Loucy (cell line): ENCODE measurements around the gene MAPK8.

Source experiments
- EZH2phosphoT487 ChIP-seq: fragments of 200-600 bp; IDR thresholded peaks from 2 replicates; pipeline ENCODE4 v1.6.1; 2018; ENCODE audit warnings: antibody characterized with exemption, mild to moderate bottlenecking, moderate library complexity, borderline replicate concordance
- TF ChIP-seq, protein P1 (sequence below): fragments of 200-600 bp; sonication (generic); conservative IDR thresholded peaks from 2 replicates; pipeline ENCODE4 v1.5.1; 2014; ENCODE audit warnings: mild to moderate bottlenecking, antibody characterized with exemption, low read length

DNA sequence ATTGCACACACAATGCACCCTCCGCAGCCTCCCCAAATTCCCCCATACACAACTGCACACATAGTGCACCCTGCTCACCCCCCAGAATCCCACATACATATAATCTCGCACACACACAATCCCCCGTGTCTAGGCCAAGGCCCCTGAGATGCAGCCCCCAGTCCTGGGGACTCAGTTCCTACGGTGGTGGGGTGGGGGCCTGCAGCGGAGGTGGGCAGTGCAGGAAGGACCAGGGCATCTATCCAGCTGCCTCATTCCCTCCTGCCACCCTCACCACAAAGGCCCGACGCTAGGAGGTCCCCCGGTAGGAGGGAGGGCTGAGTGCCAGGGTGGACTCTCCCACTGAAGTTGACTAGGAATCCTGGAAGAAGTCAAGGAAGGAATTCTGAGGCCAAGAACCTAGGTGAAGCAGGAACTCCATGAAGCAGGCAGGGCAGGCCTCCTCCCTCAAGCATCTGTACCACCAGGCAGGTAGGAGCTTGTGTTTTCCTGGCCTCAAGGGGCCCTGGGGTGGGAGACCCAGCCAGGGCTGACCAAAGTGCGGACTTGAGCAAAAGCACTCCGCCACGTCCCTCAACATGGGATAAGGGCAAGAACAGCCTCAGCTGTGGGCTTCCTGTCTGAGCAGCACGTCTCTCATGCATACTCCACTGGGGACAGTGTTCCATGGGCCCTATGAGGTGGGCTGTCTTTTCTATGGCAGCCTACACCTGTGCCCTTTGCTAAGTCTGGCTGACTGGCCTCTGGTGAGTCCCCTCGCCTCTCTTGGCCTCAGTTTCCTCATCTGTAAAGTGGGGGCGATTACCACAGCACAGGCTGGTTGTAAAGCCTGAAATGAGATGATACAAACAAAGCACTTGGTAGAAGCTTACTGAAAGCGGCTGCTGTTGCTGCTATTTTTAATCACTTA lies 145.7 kb downstream of the MAPK8 start:
- TF ChIP-seq, protein P1, sequence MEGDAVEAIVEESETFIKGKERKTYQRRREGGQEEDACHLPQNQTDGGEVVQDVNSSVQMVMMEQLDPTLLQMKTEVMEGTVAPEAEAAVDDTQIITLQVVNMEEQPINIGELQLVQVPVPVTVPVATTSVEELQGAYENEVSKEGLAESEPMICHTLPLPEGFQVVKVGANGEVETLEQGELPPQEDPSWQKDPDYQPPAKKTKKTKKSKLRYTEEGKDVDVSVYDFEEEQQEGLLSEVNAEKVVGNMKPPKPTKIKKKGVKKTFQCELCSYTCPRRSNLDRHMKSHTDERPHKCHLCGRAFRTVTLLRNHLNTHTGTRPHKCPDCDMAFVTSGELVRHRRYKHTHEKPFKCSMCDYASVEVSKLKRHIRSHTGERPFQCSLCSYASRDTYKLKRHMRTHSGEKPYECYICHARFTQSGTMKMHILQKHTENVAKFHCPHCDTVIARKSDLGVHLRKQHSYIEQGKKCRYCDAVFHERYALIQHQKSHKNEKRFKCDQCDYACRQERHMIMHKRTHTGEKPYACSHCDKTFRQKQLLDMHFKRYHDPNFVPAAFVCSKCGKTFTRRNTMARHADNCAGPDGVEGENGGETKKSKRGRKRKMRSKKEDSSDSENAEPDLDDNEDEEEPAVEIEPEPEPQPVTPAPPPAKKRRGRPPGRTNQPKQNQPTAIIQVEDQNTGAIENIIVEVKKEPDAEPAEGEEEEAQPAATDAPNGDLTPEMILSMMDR: no peak
- TF ChIP-seq EZH2phosphoT487: no peak
